Mucosa of rectum (tissue), 2 donors: ENCODE results near the gene PSAP.
A peak's percentile ranks its signal among the peaks of the same experiment; 100 is the strongest.

Source experiments
- H3K27ac ChIP-seq, 2 donors: one replicate each; pipeline ENCODE4 v1.7.0; 2013; ENCODE audit warnings: inconsistent platforms in 2 of 2, low read depth in 2 of 2, low read length in 2 of 2
- H3K27me3 ChIP-seq, 2 donors: one replicate each; pipeline ENCODE4 v1.7.0; 2013; ENCODE audit warnings: low read length in 2 of 2; ENCODE audit not compliant: control insufficient read depth in 2 of 2, insufficient read depth in 2 of 2
- H3K36me3 ChIP-seq, 2 donors: one replicate each; pipeline ENCODE4 v1.7.0; 2013; ENCODE audit warnings: low read length in 2 of 2; ENCODE audit not compliant: control insufficient read depth in 2 of 2, insufficient read depth in 2 of 2
- H3K4me1 ChIP-seq, 2 donors: one replicate each; pipeline ENCODE4 v1.7.0; 2013; ENCODE audit warnings: low read length in 2 of 2, mild to moderate bottlenecking in 1 of 2; ENCODE audit not compliant: control insufficient read depth in 2 of 2, insufficient read depth in 2 of 2
- H3K4me3 ChIP-seq, 2 donors: one replicate each; pipeline ENCODE4 v1.7.0; 2013; ENCODE audit warnings: low read length in 2 of 2
- H3K9ac ChIP-seq, 2 donors: one replicate each; pipeline ENCODE4 v1.7.0; 2013; ENCODE audit warnings: low read length in 2 of 2, low read depth in 1 of 2, mild to moderate bottlenecking in 1 of 2
- H3K9me3 ChIP-seq, 2 donors: one replicate each; pipeline ENCODE4 v1.7.0; 2013; ENCODE audit warnings: low read length in 2 of 2; ENCODE audit not compliant: control insufficient read depth in 2 of 2
- donor health status: healthy.
- donor health status: Normal muscosa, but diverticular disease.

The PSAP gene

DNA sequence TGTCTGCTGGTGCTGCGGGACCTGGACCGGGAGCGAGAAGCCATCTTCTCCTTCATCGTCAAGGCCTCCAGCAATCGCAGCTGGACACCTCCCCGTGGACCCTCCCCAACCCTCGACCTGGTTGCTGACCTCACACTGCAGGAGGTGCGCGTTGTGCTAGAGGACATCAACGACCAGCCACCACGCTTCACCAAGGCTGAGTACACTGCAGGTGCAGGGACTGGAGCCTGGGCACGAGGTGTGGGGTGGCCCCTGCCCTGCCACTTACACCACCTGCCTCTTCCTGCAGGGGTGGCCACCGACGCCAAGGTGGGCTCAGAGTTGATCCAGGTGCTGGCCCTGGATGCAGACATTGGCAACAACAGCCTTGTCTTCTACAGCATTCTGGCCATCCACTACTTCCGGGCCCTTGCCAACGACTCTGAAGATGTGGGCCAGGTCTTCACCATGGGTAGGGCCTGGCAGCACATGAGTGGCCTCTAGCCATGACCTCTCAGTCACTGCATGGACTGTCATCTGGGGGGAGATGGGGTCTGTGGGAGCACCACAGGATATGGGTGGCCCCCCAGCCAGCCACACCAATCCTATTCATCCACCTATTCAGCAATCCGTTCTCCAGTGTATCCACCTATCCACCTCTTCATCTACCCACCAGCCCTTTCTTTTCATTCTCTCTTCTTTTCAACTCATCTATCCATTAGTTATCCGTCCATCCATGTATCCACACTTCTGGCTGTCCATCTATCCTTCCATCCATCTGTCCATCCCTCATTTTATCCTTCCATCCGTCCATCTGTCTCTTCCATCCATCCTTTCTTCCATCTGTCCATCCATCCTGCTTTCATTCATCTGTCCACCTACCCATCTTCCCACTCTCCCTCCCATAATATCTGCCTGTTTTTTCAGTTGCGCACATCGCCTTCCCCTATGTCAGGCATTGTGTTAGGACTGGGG is 43.2 kb downstream of the PSAP start:
- H3K4me3 ChIP-seq: no peak overlapping the region
- no peaks in the 10 kb centered on the region for H3K9me3 ChIP-seq
- H3K4me1 ChIP-seq: peaks cover 0 to 3% of the 10 kb centered on the region in 2 donors
- no peaks in the 10 kb centered on the region for H3K27me3 ChIP-seq
- H3K36me3 ChIP-seq: no peaks in the 10 kb centered on the region
- H3K9ac ChIP-seq: no peak overlapping the region
- H3K27ac ChIP-seq: no peak overlapping the region

DNA sequence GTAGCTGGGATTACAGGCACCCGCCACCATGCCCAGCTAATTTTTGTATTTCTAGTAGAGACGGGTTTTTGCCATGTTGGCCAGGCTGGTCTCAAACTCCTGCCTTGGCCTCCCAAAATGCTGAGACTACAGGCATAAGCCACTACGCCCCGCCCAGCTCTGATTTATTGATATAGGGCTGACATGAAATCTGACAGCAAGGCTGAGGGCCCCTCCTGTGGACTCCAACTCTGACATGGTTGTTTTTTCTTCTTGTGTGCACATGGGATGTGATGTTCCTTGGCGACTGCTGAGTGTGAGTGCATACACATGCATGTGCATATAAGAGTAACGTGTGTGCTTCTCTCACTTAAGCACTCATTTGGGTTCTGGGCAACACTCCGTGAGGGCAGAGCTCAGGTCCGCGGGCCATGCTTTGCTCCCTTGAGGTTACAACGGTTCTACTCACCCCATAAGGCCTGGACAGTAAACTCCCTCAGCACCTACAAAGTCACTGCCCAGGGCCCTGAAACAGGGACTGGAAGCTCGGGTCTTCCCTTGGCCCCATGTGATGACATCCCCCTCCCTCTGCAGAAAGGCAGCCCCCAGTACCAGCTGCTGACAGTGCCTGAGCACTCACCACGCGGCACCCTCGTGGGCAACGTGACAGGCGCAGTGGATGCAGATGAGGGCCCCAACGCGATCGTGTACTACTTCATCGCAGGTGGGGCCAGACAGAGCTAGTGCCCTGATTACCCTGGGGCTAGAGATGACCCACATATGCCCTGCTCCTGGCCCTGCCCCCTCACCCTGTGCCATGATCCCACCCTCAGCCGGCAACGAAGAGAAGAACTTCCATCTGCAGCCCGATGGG is 44.1 kb downstream of the PSAP start:
- H3K27me3 ChIP-seq: no peaks in the 10 kb centered on the region
- no peak overlapping the region for H3K4me3 ChIP-seq
- H3K9me3 ChIP-seq: no peaks in the 10 kb centered on the region
- H3K4me1 ChIP-seq: peaks cover 0 to 3% of the 10 kb centered on the region in 2 donors
- H3K27ac ChIP-seq: no peak overlapping the region
- H3K36me3 ChIP-seq: no peaks in the 10 kb centered on the region
- no peak overlapping the region for H3K9ac ChIP-seq

DNA sequence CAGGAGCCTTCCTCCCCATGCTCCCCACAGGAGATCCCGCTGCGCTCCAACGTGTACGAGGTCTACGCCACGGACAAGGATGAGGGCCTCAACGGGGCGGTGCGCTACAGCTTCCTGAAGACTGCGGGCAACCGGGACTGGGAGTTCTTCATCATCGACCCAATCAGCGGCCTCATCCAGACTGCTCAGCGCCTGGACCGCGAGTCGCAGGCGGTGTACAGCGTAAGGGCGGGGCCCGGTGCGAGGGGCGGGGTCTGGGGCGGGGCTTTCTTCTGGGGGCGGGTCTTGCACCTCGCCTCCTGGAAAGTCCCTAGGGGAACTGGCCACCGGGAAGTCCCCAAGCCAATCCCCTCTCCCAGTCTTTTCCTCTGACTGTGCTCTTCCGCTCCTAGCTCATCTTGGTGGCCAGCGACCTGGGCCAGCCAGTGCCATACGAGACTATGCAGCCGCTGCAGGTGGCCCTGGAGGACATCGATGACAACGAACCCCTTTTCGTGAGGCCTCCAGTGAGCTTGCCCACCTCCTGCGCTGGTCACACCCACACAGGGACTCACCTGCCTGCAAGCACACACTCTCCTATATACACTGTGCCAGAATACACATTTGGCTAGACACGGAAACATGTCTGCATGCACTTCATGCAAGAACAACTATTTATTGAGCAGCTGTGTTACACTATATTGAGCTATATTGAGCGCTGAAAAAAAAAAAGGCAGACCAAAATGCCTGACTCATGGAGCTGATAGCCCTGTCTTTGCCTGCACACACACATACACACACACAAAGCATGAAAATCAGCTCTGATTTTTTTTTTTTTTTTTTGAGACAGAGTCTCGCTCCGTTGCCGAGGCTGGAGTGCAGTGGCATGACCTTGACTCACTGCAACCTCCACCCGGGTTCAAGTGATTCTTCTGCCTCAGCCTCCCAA is 45.0 kb downstream of the PSAP start:
- Histone ChIP-seq H3K27me3 (no peaks in the 10 kb centered on the region), H3K36me3 (no peaks in the 10 kb centered on the region), H3K9me3 (no peaks in the 10 kb centered on the region), H3K9ac (peak overlapping the region in 1 of 2 donors; percentile 46), H3K4me3 (peak overlapping the region; percentile 50 to 51), H3K4me1 (peaks cover 0 to 3% of the 10 kb centered on the region in 2 donors), H3K27ac (no peak overlapping the region)

DNA sequence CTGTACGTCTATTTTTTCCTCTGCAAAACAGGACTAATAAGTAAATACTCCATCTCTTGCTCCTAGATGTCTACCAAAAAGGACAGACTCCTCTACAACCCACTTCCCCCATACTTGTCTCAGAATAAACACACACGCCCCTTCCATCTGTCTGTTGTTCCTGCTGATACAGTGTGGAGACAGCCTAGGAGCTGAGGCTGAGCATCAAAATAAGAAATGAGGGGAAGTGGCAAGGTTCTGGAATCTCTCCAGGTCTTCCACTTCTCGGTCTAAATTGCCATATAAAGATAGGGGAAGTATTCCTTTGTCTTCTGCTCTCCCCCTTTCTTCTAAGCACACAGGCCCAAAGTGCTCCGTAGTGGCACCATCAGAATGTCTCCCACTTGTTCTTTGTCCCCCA is 47.0 kb downstream of the PSAP start:
- H3K4me3 ChIP-seq: no peak overlapping the region
- H3K9ac ChIP-seq: no peak overlapping the region
- H3K4me1 ChIP-seq: peaks cover 3% of the 10 kb centered on the region in 2 donors
- no peak overlapping the region for H3K27ac ChIP-seq
- H3K36me3 ChIP-seq: no peaks in the 10 kb centered on the region
- no peaks in the 10 kb centered on the region for H3K9me3 ChIP-seq
- no peaks in the 10 kb centered on the region for H3K27me3 ChIP-seq

- Histone ChIP-seq H3K4me3 (no peak overlapping the region), H3K27me3 (no peaks in the 10 kb centered on the region), H3K27ac (no peak overlapping the region), H3K4me1 (peaks cover 3% of the 10 kb centered on the region in 2 donors), H3K9ac (no peak overlapping the region), H3K36me3 (no peaks in the 10 kb centered on the region), H3K9me3 (no peaks in the 10 kb centered on the region)
Measured at GRCh38 chr10:71802715-71803488, 48.1 kb downstream of the PSAP start.

GRCh38 chr10:71802235-71802634 is 48.8 kb downstream of the PSAP start:
- H3K4me3 ChIP-seq: no peak overlapping the region
- no peaks in the 10 kb centered on the region for H3K36me3 ChIP-seq
- H3K9ac ChIP-seq: no peak overlapping the region
- H3K4me1 ChIP-seq: peaks cover 3% of the 10 kb centered on the region in 2 donors
- no peak overlapping the region for H3K27ac ChIP-seq
- H3K27me3 ChIP-seq: no peaks in the 10 kb centered on the region
- no peaks in the 10 kb centered on the region for H3K9me3 ChIP-seq

DNA sequence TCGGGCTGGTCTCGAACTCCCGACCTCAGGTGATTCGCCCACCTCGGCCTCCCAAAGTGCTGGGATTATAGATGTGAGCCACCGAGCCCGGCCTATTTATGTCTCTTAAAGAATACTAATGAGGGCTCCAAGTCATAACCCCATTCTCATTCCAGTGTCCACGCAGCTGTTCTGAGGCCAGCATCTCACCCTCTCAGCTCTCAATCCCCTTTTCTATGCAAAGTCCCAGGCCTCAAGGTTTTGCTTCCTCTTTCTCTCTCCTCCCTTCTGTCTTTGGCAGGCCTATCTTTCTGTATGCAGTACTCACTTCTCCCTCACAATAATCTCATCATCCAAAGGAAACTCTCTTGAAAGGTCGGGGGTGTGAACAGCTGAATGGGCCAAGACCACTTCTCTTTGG is 49.7 kb downstream of the PSAP start:
- Histone ChIP-seq H3K4me3 (no peak overlapping the region), H3K9ac (no peak overlapping the region), H3K9me3 (no peaks in the 10 kb centered on the region), H3K27ac (no peak overlapping the region), H3K27me3 (no peaks in the 10 kb centered on the region), H3K4me1 (peaks cover 3% of the 10 kb centered on the region in 2 donors), H3K36me3 (no peaks in the 10 kb centered on the region)

GRCh38 chr10:71799608-71800453 is 51.2 kb downstream of the PSAP start:
- Histone ChIP-seq H3K27me3 (no peaks in the 10 kb centered on the region), H3K4me3 (no peak overlapping the region), H3K9me3 (no peaks in the 10 kb centered on the region)

More at GRCh38 chr10:71799608-71800453, 51.2 kb downstream of the PSAP start:
- Histone ChIP-seq H3K9ac (no peak overlapping the region), H3K27ac (no peak overlapping the region), H3K4me1 (peaks cover 0 to 3% of the 10 kb centered on the region in 2 donors), H3K36me3 (no peaks in the 10 kb centered on the region)
